ENCODE data around the gene NCBP1. TPM values are rescaled to one million over a fixed set of nuclear protein-coding genes. Genes with fewer than 3 reads are reported as not detected.
A peak's percentile ranks its signal among the peaks of the same experiment; 100 is the strongest.

Gene NCBP1
- total and polyA plus RNA-seq, 4 experiments from 2014 or later, result 12.5 to 50.8 (median 30.3) TPM

GRCh38 chr9:97658707-97659106 is 25.1 kb downstream of the NCBP1 start:
- Histone ChIP-seq H3K4me3 (ENCODE audit: low read length in 2 of 2) (no peak overlapping the region), H3K4me1 (ENCODE audit: insufficient read depth, low read length) (no peaks in the 10 kb centered on the region), H3K27me3 (ENCODE audit: insufficient read depth, low read length) (no peaks in the 10 kb centered on the region), H3K9me3 (ENCODE audit: control insufficient read depth in 1 of 2, low read length in 2 of 2) (no peaks in the 10 kb centered on the region), H3K36me3 (ENCODE audit: insufficient read depth, low read length) (peaks cover 62% of the 10 kb centered on the region), H3K27ac (ENCODE audit: low read depth, low read length) (no peak overlapping the region)
- Mint-ChIP-seq H3K4me3 (no peak overlapping the region), H3K27me3 (no peaks in the 10 kb centered on the region), H3K27ac (peak overlapping the region in 2 of 7 donors; percentile 0 to 13), H3K4me1 (peaks cover 3 to 7% (median 6%) of the 10 kb centered on the region in 4 donors), H3K9me3 (no peaks in the 10 kb centered on the region), H3K36me3 (peaks cover 66 to 86% of the 10 kb centered on the region in 2 donors)
- CTCF ChIA-PET (ENCODE audit: partially characterized antibody), result no interaction called here
- intact Hi-C loops (cut with micrococcal nuclease), result no loop called here
- POLR2A ChIA-PET (ENCODE audit: partially characterized antibody), result no interaction called here
- DNase-seq, result no peak

DNA sequence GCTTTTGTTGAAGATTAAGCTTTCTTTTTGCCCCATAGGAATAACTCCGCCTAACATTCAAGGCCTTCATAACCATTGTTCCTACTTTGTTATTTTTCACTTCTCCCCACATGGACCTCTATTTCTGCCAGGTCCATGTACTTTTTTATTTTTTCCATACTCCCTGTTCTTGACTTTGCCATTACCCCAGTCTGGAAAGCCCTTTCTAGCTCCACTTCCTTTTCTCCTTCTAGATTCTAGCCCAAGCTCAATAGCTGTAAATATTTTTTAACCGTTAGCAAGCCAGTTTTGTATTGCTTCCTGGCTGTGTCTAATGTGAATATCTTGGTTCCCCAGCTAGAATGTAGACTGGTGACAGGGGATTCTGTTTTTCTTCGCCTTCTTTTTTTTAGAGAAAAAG is 26.1 kb downstream of the NCBP1 start:
- no peak overlapping the region for H3K4me3 ChIP-seq (ENCODE audit: low read length in 2 of 2)
- no peaks in the 10 kb centered on the region for H3K4me1 ChIP-seq (ENCODE audit: insufficient read depth, low read length)
- CTCF ChIA-PET (ENCODE audit: partially characterized antibody), result interaction anchor here (0.9 to 1.9 kb wide), 3 partner anchors 10 to 803 kb away, joined by 3 to 5 read pairs (median 3); no protein-coding TSS in a partner anchor
- no peaks in the 10 kb centered on the region for H3K27me3 Mint-ChIP-seq
- peaks cover 66 to 86% of the 10 kb centered on the region in 2 donors for H3K36me3 Mint-ChIP-seq
- H3K27ac Mint-ChIP-seq, result peak overlapping the region in 2 of 7 donors; percentile 6 to 13
- no peaks in the 10 kb centered on the region for H3K27me3 ChIP-seq (ENCODE audit: insufficient read depth, low read length)
- H3K9me3 ChIP-seq (ENCODE audit: control insufficient read depth in 1 of 2, low read length in 2 of 2), result no peaks in the 10 kb centered on the region
- no peaks in the 10 kb centered on the region for H3K9me3 Mint-ChIP-seq
- no peak overlapping the region for H3K4me3 Mint-ChIP-seq
- no peak for DNase-seq
- H3K27ac ChIP-seq (ENCODE audit: low read depth, low read length), result no peak overlapping the region
- intact Hi-C loops (cut with micrococcal nuclease), result no loop called here
- POLR2A ChIA-PET (ENCODE audit: partially characterized antibody), result interaction anchor here (0.8 kb wide), 1 partner anchor 19 kb away, joined by 3 read pairs; no protein-coding TSS in a partner anchor
- H3K4me1 Mint-ChIP-seq, result peaks cover 3 to 9% (median 6%) of the 10 kb centered on the region in 4 donors
- H3K36me3 ChIP-seq (ENCODE audit: insufficient read depth, low read length), result peaks cover 64% of the 10 kb centered on the region

GRCh38 chr9:97660340-97660739 is 26.7 kb downstream of the NCBP1 start:
- H3K36me3 Mint-ChIP-seq, result peaks cover 67 to 86% of the 10 kb centered on the region in 2 donors
- H3K4me3 Mint-ChIP-seq, result no peak overlapping the region
- Histone ChIP-seq H3K4me3 (ENCODE audit: low read length in 2 of 2) (no peak overlapping the region), H3K27me3 (ENCODE audit: insufficient read depth, low read length) (no peaks in the 10 kb centered on the region), H3K36me3 (ENCODE audit: insufficient read depth, low read length) (peaks cover 66% of the 10 kb centered on the region), H3K9me3 (ENCODE audit: control insufficient read depth in 1 of 2, low read length in 2 of 2) (no peaks in the 10 kb centered on the region), H3K4me1 (ENCODE audit: insufficient read depth, low read length) (no peaks in the 10 kb centered on the region), H3K27ac (ENCODE audit: low read depth, low read length) (no peak overlapping the region)
- no peaks in the 10 kb centered on the region for H3K9me3 Mint-ChIP-seq
- ChIA-PET POLR2A (ENCODE audit: partially characterized antibody) (interaction anchor here (0.6 to 1.2 kb wide), 2 partner anchors 37 to 597 kb away, joined by 3 read pairs; partner anchors contain the start of gene XPA), CTCF (ENCODE audit: partially characterized antibody) (interaction anchor here (1.1 to 1.9 kb wide), 2 partner anchors 10 to 803 kb away, joined by 3 to 5 read pairs; no protein-coding TSS in a partner anchor)
- H3K27me3 Mint-ChIP-seq, result no peaks in the 10 kb centered on the region
- intact Hi-C loops (cut with micrococcal nuclease), result no loop called here
- no peak for DNase-seq
- peak overlapping the region in 2 of 7 donors; percentile 14 to 15 for H3K27ac Mint-ChIP-seq
- H3K4me1 Mint-ChIP-seq, result peaks cover 3 to 9% (median 6%) of the 10 kb centered on the region in 4 donors

GRCh38 chr9:97660847-97661246 is 27.2 kb downstream of the NCBP1 start:
- Histone ChIP-seq H3K9me3 (ENCODE audit: control insufficient read depth in 1 of 2, low read length in 2 of 2) (no peaks in the 10 kb centered on the region), H3K4me1 (ENCODE audit: insufficient read depth, low read length) (no peaks in the 10 kb centered on the region), H3K36me3 (ENCODE audit: insufficient read depth, low read length) (peaks cover 64% of the 10 kb centered on the region), H3K27ac (ENCODE audit: low read depth, low read length) (no peak overlapping the region), H3K27me3 (ENCODE audit: insufficient read depth, low read length) (no peaks in the 10 kb centered on the region), H3K4me3 (ENCODE audit: low read length in 2 of 2) (no peak overlapping the region)
- H3K4me1 Mint-ChIP-seq, result peaks cover 3 to 11% (median 6%) of the 10 kb centered on the region in 4 donors
- H3K9me3 Mint-ChIP-seq, result no peaks in the 10 kb centered on the region
- H3K4me3 Mint-ChIP-seq, result no peak overlapping the region
- H3K27me3 Mint-ChIP-seq, result no peaks in the 10 kb centered on the region
- ChIA-PET CTCF (ENCODE audit: partially characterized antibody) (interaction anchor here (1.1 to 1.9 kb wide), 2 partner anchors 9 to 804 kb away, joined by 3 to 5 read pairs; no protein-coding TSS in a partner anchor), POLR2A (ENCODE audit: partially characterized antibody) (interaction anchor here (0.6 to 1.2 kb wide), 2 partner anchors 37 to 596 kb away, joined by 3 read pairs; partner anchors contain the start of gene XPA)
- DNase-seq, result no peak
- H3K27ac Mint-ChIP-seq, result peak overlapping the region in 2 of 7 donors; percentile 23 to 73
- H3K36me3 Mint-ChIP-seq, result peaks cover 67 to 84% of the 10 kb centered on the region in 2 donors
- intact Hi-C loops (cut with micrococcal nuclease), result no loop called here

- no peaks in the 10 kb centered on the region for H3K4me1 ChIP-seq (ENCODE audit: insufficient read depth, low read length)
- no peaks in the 10 kb centered on the region for H3K9me3 ChIP-seq (ENCODE audit: control insufficient read depth in 1 of 2, low read length in 2 of 2)
- peak overlapping the region in 3 of 7 donors; percentile 15 to 53 (median 23) for H3K27ac Mint-ChIP-seq
- CTCF ChIA-PET (ENCODE audit: partially characterized antibody), result no interaction called here
- no peak overlapping the region for H3K4me3 Mint-ChIP-seq
- H3K4me1 Mint-ChIP-seq, result peaks cover 2 to 12% (median 9%) of the 10 kb centered on the region in 4 donors
- no peaks in the 10 kb centered on the region for H3K9me3 Mint-ChIP-seq
- POLR2A ChIA-PET (ENCODE audit: partially characterized antibody), result no interaction called here
- no peak overlapping the region for H3K4me3 ChIP-seq (ENCODE audit: low read length in 2 of 2)
- H3K27ac ChIP-seq (ENCODE audit: low read depth, low read length), result no peak overlapping the region
- DNase-seq, result no peak
- H3K27me3 Mint-ChIP-seq, result no peaks in the 10 kb centered on the region
- no peaks in the 10 kb centered on the region for H3K27me3 ChIP-seq (ENCODE audit: insufficient read depth, low read length)
- intact Hi-C loops (cut with micrococcal nuclease), result no loop called here
- peaks cover 66 to 84% of the 10 kb centered on the region in 2 donors for H3K36me3 Mint-ChIP-seq
- H3K36me3 ChIP-seq (ENCODE audit: insufficient read depth, low read length), result peaks cover 85% of the 10 kb centered on the region
Observed at GRCh38 chr9:97665742-97666141, 32.1 kb downstream of the NCBP1 start.

DNA sequence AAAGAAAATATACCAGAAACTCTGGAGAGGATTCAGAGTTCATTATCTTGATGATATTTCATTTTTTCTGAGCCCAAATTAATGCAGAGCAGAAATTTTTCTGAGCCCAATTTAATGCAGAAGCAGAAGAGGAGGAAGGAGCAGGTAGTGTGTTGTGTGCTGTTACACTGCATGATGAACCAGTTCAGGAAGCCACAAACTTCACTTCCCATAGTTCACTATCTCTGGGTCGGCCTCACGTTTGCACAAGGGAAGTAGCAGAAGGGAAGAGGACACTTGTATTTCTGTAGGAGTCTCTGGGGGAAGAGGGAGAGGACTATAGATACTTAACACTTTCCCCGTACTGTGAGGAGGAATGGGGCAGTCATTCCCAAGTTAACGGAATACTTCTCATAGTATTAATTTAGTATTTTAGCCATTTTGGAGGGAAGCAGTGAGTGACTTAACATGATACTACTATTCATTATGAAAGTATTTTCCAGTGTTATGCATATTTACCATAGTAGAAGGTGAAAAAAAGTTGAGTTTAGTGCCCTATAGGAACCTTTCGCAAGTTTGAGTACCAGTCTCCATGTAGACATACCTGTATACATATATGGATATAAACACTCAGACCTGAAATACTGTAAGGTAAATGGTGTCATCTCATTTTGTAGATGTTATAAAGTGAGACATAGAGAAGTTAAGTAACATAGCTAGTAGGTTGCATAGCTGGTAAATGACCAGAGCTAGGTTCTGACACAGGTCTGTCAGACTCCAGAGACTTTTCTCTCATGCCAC is 33.5 kb downstream of the NCBP1 start:
- Mint-ChIP-seq H3K27me3 (no peaks in the 10 kb centered on the region), H3K36me3 (peaks cover 71 to 90% of the 10 kb centered on the region in 2 donors), H3K4me1 (peaks cover 2 to 12% (median 9%) of the 10 kb centered on the region in 4 donors), H3K4me3 (no peak overlapping the region), H3K9me3 (no peaks in the 10 kb centered on the region), H3K27ac (peak overlapping the region in 6 of 7 donors; percentile 23 to 74 (median 48))
- peaks cover 86% of the 10 kb centered on the region for H3K36me3 ChIP-seq (ENCODE audit: insufficient read depth, low read length)
- POLR2A ChIA-PET (ENCODE audit: partially characterized antibody), result interaction anchor here (1.1 kb wide), 1 partner anchor 24 kb away, joined by 3 read pairs; no protein-coding TSS in a partner anchor
- DNase-seq, result no peak
- CTCF ChIA-PET (ENCODE audit: partially characterized antibody), result no interaction called here
- no peaks in the 10 kb centered on the region for H3K27me3 ChIP-seq (ENCODE audit: insufficient read depth, low read length)
- H3K9me3 ChIP-seq (ENCODE audit: control insufficient read depth in 1 of 2, low read length in 2 of 2), result no peaks in the 10 kb centered on the region
- H3K4me1 ChIP-seq (ENCODE audit: insufficient read depth, low read length), result no peaks in the 10 kb centered on the region
- intact Hi-C loops (cut with micrococcal nuclease), result no loop called here
- H3K27ac ChIP-seq (ENCODE audit: low read depth, low read length), result no peak overlapping the region
- H3K4me3 ChIP-seq (ENCODE audit: low read length in 2 of 2), result no peak overlapping the region

- Mint-ChIP-seq H3K27me3 (no peaks in the 10 kb centered on the region), H3K27ac (peak overlapping the region in 2 of 7 donors; percentile 9 to 25), H3K4me3 (no peak overlapping the region), H3K36me3 (peaks cover 65 to 87% of the 10 kb centered on the region in 2 donors), H3K9me3 (no peaks in the 10 kb centered on the region), H3K4me1 (peaks cover 2 to 12% (median 9%) of the 10 kb centered on the region in 4 donors)
- Histone ChIP-seq H3K27me3 (ENCODE audit: insufficient read depth, low read length) (no peaks in the 10 kb centered on the region), H3K4me1 (ENCODE audit: insufficient read depth, low read length) (no peaks in the 10 kb centered on the region), H3K36me3 (ENCODE audit: insufficient read depth, low read length) (peaks cover 82% of the 10 kb centered on the region), H3K9me3 (ENCODE audit: control insufficient read depth in 1 of 2, low read length in 2 of 2) (no peaks in the 10 kb centered on the region), H3K27ac (ENCODE audit: low read depth, low read length) (no peak overlapping the region), H3K4me3 (ENCODE audit: low read length in 2 of 2) (no peak overlapping the region)
- intact Hi-C loops (cut with micrococcal nuclease), result no loop called here
- CTCF ChIA-PET (ENCODE audit: partially characterized antibody), result no interaction called here
- no peak for DNase-seq
- POLR2A ChIA-PET (ENCODE audit: partially characterized antibody), result no interaction called here
Observed at GRCh38 chr9:97668485-97668884, 34.9 kb downstream of the NCBP1 start.
